ENCODE results near the gene CBFA2T2. TPM values are rescaled to one million over a fixed set of nuclear protein-coding genes. Genes with fewer than 3 reads are reported as not detected.

Gene CBFA2T2
- total and polyA plus RNA-seq, 10 of the 15 experiments (the other 5 are each of a cell fraction or from before 2014, with no cell fraction given): 0.61 to 8.6 (median 5.5) TPM

- TF ChIP-seq ZNF24 (IDR thresholded peaks at IDR 0.05) (no peak), YY1 (IDR thresholded peaks at IDR 0.05; ENCODE audit: low read depth, low read length) (0 out of 2 replicates have a peak, but pooled peaks have one; percentile 8), ZNF592 (IDR thresholded peaks at IDR 0.05) (no peak), USF2 (IDR thresholded peaks at IDR 0.05; ENCODE audit: borderline replicate concordance, low read depth, low read length) (peak; percentile 47; the same call in 1 of the 2 replicates), NRF1 (conservative IDR thresholded peaks at IDR 0.05; ENCODE audit: low read depth, low read length) (peak; percentile 51), ATF7 (IDR thresholded peaks at IDR 0.05; ENCODE audit: low read depth) (peak; percentile 35; the same call in 1 of the 2 replicates), PKNOX1 (IDR thresholded peaks at IDR 0.05) (peak; percentile 69; the same call in 1 of the 2 replicates), MXI1 (IDR thresholded peaks at IDR 0.05; ENCODE audit: low read depth, low read length) (peak; percentile 69), SMAD5 (IDR thresholded peaks at IDR 0.05; ENCODE audit: low read depth) (peak; percentile 83), KLF5 (IDR thresholded peaks at IDR 0.05; ENCODE audit: partially characterized antibody) (peak; percentile 26), NBN (IDR thresholded peaks at IDR 0.05) (peak; percentile 50; the same call in 1 of the 2 replicates), FOXM1 (IDR thresholded peaks at IDR 0.05; ENCODE audit: low read depth, low read length) (no peak), CREB1 (IDR thresholded peaks at IDR 0.05; ENCODE audit: low read depth) (peak; percentile 87), POLR2AphosphoS5 (IDR thresholded peaks at IDR 0.05; ENCODE audit: low read length) (peak; percentile 90)
Observed at GRCh38 chr20:33489495-33490022, 337 bp upstream of the CBFA2T2 start (continued).
